Karpas-422 (cell line): ENCODE measurements around the gene CCDC85C. TPM values are rescaled to one million over a fixed set of nuclear protein-coding genes. Genes with fewer than 3 reads are reported as not detected.

Experiments
- DNase-seq: peaks from one replicate; pipeline ENCODE4 v3.0.0-alpha.2; 2015
- H2AFZ ChIP-seq: fragments of 200-600 bp; sonication (generic); 2 replicates; pipeline ENCODE4 v1.6.1; 2014; ENCODE audit warnings: antibody characterized with exemption, low read length, mixed read lengths
- H3K27ac ChIP-seq: fragments of 200-600 bp; sonication (generic); 2 replicates; pipeline ENCODE4 v1.5.1; 2014; ENCODE audit warnings: mild to moderate bottlenecking, low read length, moderate library complexity
- H3K27me3 ChIP-seq: fragments of 200-600 bp; sonication (generic); 2 replicates; pipeline ENCODE4 v1.6.1; 2014; ENCODE audit warnings: low read length, mixed read lengths
- H3K36me3 ChIP-seq: fragments of 200-600 bp; sonication (generic); 2 replicates; pipeline ENCODE4 v1.6.1; 2014; ENCODE audit warnings: low read length, mixed read lengths; ENCODE audit not compliant: insufficient read depth
- H3K4me1 ChIP-seq: fragments of 200-600 bp; sonication (generic); 2 replicates; pipeline ENCODE4 v1.6.1; 2014; ENCODE audit warnings: mild to moderate bottlenecking, low read length, mixed read lengths
- H3K4me2 ChIP-seq: fragments of 200-600 bp; sonication (generic); 2 replicates; pipeline ENCODE4 v1.6.1; 2014; ENCODE audit warnings: low read length, low read depth, mild to moderate bottlenecking; ENCODE audit not compliant: poor library complexity, severe bottlenecking
- H3K4me3 ChIP-seq: fragments of 200-600 bp; sonication (generic); 2 replicates; pipeline ENCODE4 v1.5.1; 2014; ENCODE audit warnings: mild to moderate bottlenecking, antibody characterized with exemption, low read length, mixed read lengths
- H3K79me2 ChIP-seq: fragments of 200-600 bp; sonication (generic); 2 replicates; pipeline ENCODE4 v1.6.1; 2014; ENCODE audit warnings: mild to moderate bottlenecking, low read length, mixed read lengths
- H3K9ac ChIP-seq: fragments of 200-600 bp; sonication (generic); 2 replicates; pipeline ENCODE4 v1.6.0; 2014; ENCODE audit warnings: low read length
- H3K9me2 ChIP-seq: fragments of 200-600 bp; sonication (generic), shearing (Covaris generic); replicated peaks from 2 replicates; pipeline ENCODE4 v1.6.0; 2014; ENCODE audit warnings: mild to moderate bottlenecking, low read length, moderate library complexity; ENCODE audit not compliant: insufficient read depth
- H3K9me3 ChIP-seq: fragments of 300-700, 200-600 bp; sonication (generic); 2 replicates; pipeline ENCODE4 v1.6.1; 2014; ENCODE audit warnings: low read length, mixed read lengths
- H4K20me1 ChIP-seq: fragments of 200-600 bp; sonication (generic); 2 replicates; pipeline ENCODE4 v1.6.1; 2014; ENCODE audit warnings: mild to moderate bottlenecking, antibody characterized with exemption, low read length, low read depth; ENCODE audit not compliant: insufficient read depth
- total RNA-seq: library from RNA; depleted of rRNA; stranded (reverse); fragments of >200 nt; shearing (Covaris generic); gene quantifications from 2 replicates; pipeline ENCODE4 v1.2.3, GENCODE V29; 2014; ENCODE audit warnings: low replicate concordance

The CCDC85C gene
- total RNA-seq, 1 experiment from 2014 or later: 18.3 TPM

- Histone ChIP-seq H3K9me2 (no peaks in the 10 kb centered on the region), H3K4me3 (no peak overlapping the region), H3K4me2 (no peak overlapping the region), H2AFZ (no peak overlapping the region), H3K79me2 (no peaks in the 10 kb centered on the region), H3K9ac (no peak overlapping the region), H3K36me3 (no peaks in the 10 kb centered on the region), H3K27me3 (no peaks in the 10 kb centered on the region), H3K9me3 (no peaks in the 10 kb centered on the region), H3K27ac (no peak overlapping the region), H3K4me1 (peaks cover 11% of the 10 kb centered on the region), H4K20me1 (peaks cover 1% of the 10 kb centered on the region; the same call in 1 of the 2 replicates)
- no peak for DNase-seq
These were observed 80.3 kb downstream of the CCDC85C start for GRCh38 chr14:99523704-99524055.

GRCh38 chr14:99522934-99523703 is 80.9 kb downstream of the CCDC85C start:
- Histone ChIP-seq H2AFZ (no peak overlapping the region), H3K9me2 (no peaks in the 10 kb centered on the region), H3K27ac (no peak overlapping the region), H3K36me3 (no peaks in the 10 kb centered on the region), H3K4me3 (no peak overlapping the region), H3K4me2 (no peak overlapping the region), H3K9me3 (no peaks in the 10 kb centered on the region), H3K9ac (no peak overlapping the region), H3K4me1 (peaks cover 11% of the 10 kb centered on the region), H3K79me2 (no peaks in the 10 kb centered on the region), H4K20me1 (peaks cover 5% of the 10 kb centered on the region; the same call in 1 of the 2 replicates), H3K27me3 (no peaks in the 10 kb centered on the region)
- no peak for DNase-seq

GRCh38 chr14:99522457-99522891 is 81.5 kb downstream of the CCDC85C start:
- Histone ChIP-seq H3K79me2 (no peaks in the 10 kb centered on the region), H3K9me2 (no peaks in the 10 kb centered on the region), H3K4me1 (peaks cover 11% of the 10 kb centered on the region), H3K27ac (no peak overlapping the region), H4K20me1 (peaks cover 12% of the 10 kb centered on the region; the same call in 1 of the 2 replicates), H3K4me3 (no peak overlapping the region), H3K9ac (no peak overlapping the region), H3K9me3 (no peaks in the 10 kb centered on the region), H2AFZ (no peak overlapping the region), H3K36me3 (no peaks in the 10 kb centered on the region), H3K4me2 (no peak overlapping the region), H3K27me3 (no peaks in the 10 kb centered on the region)
- no peak for DNase-seq

DNA sequence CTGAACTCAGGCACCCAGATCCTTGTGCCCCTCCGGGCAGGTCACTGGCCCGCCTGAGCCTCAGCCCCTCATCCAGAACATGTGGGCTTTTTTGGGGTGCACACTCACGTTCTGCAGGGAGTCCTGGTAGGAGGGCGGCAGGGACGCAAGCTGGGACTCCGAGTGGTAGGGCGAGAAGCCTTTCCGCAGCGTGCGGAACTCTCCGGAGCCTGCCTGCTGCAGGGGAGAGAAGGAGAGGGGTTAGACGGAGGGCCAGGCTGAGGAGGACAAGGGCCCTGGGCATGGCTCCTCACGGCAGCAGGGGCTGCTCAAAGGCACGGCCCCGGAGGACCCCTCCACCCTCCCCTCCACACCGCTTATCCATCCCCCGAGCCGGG is 82.0 kb downstream of the CCDC85C start:
- Histone ChIP-seq H3K27ac (no peak overlapping the region), H2AFZ (no peak overlapping the region), H3K9me3 (no peaks in the 10 kb centered on the region), H4K20me1 (peaks cover 15% of the 10 kb centered on the region; the same call in 1 of the 2 replicates), H3K9me2 (no peaks in the 10 kb centered on the region), H3K4me1 (peaks cover 11% of the 10 kb centered on the region), H3K9ac (no peak overlapping the region), H3K4me2 (no peak overlapping the region), H3K27me3 (no peaks in the 10 kb centered on the region), H3K4me3 (no peak overlapping the region), H3K79me2 (no peaks in the 10 kb centered on the region), H3K36me3 (no peaks in the 10 kb centered on the region)
- no peak for DNase-seq

- Histone ChIP-seq H3K4me3 (no peak overlapping the region), H3K9me3 (no peaks in the 10 kb centered on the region), H3K9me2 (no peaks in the 10 kb centered on the region), H3K36me3 (no peaks in the 10 kb centered on the region), H2AFZ (no peak overlapping the region), H3K79me2 (no peaks in the 10 kb centered on the region), H4K20me1 (peaks cover 20% of the 10 kb centered on the region; the same call in 1 of the 2 replicates), H3K27me3 (no peaks in the 10 kb centered on the region), H3K4me2 (no peak overlapping the region), H3K9ac (no peak overlapping the region), H3K4me1 (peaks cover 11% of the 10 kb centered on the region), H3K27ac (no peak overlapping the region)
- no peak for DNase-seq
These were observed 82.6 kb downstream of the CCDC85C start for GRCh38 chr14:99521176-99522024.

DNA sequence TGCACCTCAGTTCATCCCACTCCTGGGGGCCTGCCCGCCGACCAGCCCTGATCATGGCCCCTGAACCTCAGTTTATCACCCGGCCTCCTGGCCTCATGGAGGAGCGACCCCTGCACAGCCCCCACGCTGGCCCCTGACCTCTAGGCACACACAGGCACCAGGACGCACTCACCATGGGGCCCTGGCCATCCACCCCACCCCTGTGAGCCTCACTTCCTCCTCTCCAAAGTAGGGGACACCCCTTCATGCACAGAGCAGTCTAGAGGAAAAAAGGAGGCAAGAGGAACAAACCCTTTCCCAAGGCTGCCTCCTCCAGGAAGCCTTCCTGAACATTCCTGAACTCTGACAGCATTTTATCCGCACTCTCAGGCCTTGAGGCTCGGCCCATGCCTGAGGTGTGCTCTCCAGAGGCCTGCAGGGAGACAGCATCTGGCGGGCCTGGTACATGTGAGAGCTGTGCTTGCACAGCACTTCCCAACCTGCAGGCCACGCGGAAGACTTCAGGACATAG is 83.4 kb downstream of the CCDC85C start:
- Histone ChIP-seq H3K4me3 (no peak overlapping the region), H3K27ac (no peak overlapping the region), H3K4me1 (peaks cover 8% of the 10 kb centered on the region), H3K79me2 (no peaks in the 10 kb centered on the region), H3K27me3 (no peaks in the 10 kb centered on the region), H3K4me2 (no peak overlapping the region), H3K9me2 (no peaks in the 10 kb centered on the region), H2AFZ (no peak overlapping the region), H3K36me3 (no peaks in the 10 kb centered on the region), H3K9me3 (no peaks in the 10 kb centered on the region), H3K9ac (no peak overlapping the region), H4K20me1 (peaks cover 20% of the 10 kb centered on the region; the same call in 1 of the 2 replicates)
- no peak for DNase-seq

DNA sequence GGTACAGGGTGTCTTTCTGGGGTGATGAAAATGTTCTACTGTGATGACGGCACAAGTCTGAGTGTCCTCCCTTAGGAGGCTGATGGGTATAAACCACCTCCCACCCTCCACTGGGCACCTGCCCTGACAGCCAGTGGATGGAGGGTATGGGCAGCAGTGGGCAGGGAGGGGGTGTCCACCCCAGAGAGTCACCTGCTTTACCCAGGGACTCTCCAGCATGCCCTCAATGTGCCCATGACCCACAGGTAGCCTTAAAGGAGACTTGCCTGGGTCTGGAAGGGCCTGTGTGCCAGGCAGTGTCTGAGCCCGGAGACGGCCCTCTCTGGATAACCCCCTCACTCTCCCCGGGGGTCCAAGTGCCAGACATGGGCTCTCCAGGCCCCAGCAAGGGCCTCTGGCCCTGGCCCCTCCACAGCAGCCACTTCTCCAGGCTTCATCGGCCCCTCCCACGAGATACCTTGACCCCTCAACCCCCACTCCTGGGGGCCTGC is 84.0 kb downstream of the CCDC85C start:
- DNase-seq: no peak
- no peaks in the 10 kb centered on the region for H3K79me2 ChIP-seq
- no peak overlapping the region for H3K27ac ChIP-seq
- no peak overlapping the region for H2AFZ ChIP-seq
- no peaks in the 10 kb centered on the region for H3K9me3 ChIP-seq
- no peaks in the 10 kb centered on the region for H3K36me3 ChIP-seq
- H3K4me2 ChIP-seq: no peak overlapping the region
- no peak overlapping the region for H3K4me3 ChIP-seq
- peaks cover 20% of the 10 kb centered on the region; the same call in 1 of the 2 replicates for H4K20me1 ChIP-seq
- no peaks in the 10 kb centered on the region for H3K27me3 ChIP-seq
- H3K4me1 ChIP-seq: peaks cover 1% of the 10 kb centered on the region
- no peak overlapping the region for H3K9ac ChIP-seq
- H3K9me2 ChIP-seq: no peaks in the 10 kb centered on the region

DNA sequence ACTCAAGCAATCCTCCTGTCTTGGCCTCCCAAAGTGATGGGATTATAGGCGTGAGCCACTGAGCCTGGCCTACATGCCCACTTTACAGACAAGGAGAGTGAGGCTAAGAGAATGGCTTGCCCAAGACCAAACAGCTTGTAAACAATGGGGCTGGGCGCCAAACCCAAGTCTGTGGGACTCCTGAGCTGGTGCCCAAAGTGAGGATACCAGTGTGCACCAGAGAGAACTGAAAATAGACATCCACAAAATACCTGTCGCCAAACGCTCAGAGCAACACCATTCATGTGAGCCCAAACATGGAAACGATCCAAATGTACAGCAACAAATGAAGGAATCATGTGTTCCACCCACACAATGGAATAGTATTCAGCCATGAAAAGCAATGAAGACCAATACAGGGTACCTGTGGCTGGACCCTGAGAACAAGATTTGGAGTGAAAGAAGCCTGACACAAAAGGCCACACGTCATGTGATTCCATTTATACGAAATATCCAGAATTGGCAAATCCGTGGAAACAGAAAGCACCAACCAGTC is 84.6 kb downstream of the CCDC85C start:
- Histone ChIP-seq H3K4me1 (no peaks in the 10 kb centered on the region), H2AFZ (no peak overlapping the region), H3K36me3 (no peaks in the 10 kb centered on the region), H3K4me3 (no peak overlapping the region), H3K9me2 (no peaks in the 10 kb centered on the region), H3K27me3 (no peaks in the 10 kb centered on the region), H3K9ac (no peak overlapping the region), H3K79me2 (no peaks in the 10 kb centered on the region), H3K4me2 (no peak overlapping the region), H3K27ac (no peak overlapping the region), H4K20me1 (peaks cover 24% of the 10 kb centered on the region; the same call in 1 of the 2 replicates), H3K9me3 (no peaks in the 10 kb centered on the region)
- no peak for DNase-seq
